ENCODE measurements around the gene CLIP3. TPM values are rescaled to one million over a fixed set of nuclear protein-coding genes. Genes with fewer than 3 reads are reported as not detected.
A peak's percentile ranks its signal among the peaks of the same experiment; 100 is the strongest.

The CLIP3 gene
- total RNA-seq, 1 donor from 2014 or later, result 8.2 TPM

DNA sequence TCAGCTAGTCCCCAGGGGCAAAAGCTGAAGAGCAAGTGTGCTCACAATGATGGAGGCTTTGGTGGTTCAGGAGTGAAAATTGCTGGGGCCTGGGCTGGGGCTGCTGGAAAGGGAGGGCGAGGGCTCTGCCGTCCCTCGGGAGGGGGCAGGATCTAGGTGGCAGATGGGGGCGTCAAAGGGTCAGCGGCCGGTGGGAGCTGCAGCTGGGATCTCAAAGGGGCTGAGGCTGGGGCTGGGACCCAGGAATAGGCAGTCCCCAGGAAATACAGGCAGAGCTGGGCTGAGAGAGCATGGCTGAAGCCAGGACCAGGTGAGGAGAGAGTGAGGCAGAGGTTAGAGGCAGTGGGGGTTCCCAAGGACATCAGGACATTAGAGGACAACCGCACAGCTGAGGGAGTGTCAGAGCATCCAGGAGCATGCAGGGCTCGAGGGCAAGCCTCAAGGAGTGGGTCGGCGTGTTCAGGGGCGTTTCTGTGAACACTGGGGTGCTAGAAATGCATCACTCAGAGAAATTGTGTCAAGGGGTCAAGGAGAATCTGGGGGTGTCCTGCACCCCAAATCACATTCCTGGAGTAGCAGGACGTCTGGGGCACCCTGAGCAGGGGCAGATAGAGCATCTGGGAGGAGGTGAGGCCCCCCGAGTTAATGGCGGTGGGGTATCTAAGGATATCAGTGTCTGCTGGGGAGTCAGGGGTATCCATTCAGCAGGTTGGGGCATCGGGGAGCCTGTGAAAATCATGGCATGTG lies 22.9 kb downstream of the CLIP3 start:
- Mint-ChIP-seq H3K36me3 (no peaks in the 10 kb centered on the region), H3K9me3 (peaks cover 4% of the 10 kb centered on the region), H3K4me1 (peaks cover 31% of the 10 kb centered on the region), H3K27me3 (ENCODE audit: insufficient read depth, low read depth) (peaks cover 16% of the 10 kb centered on the region), H3K4me3 (peak overlapping the region; percentile 76), H3K27ac (no peak overlapping the region)
- DNase-seq (ENCODE audit: low spot score), result no peak
- Histone ChIP-seq H3K4me1 (peaks cover 17% of the 10 kb centered on the region), H3K27me3 (no peaks in the 10 kb centered on the region), H3K4me2 (peak overlapping the region; percentile 94), H3K36me3 (no peaks in the 10 kb centered on the region), H3K27ac (no peak overlapping the region), H3F3A (ENCODE audit: low read depth) (peaks cover 8% of the 10 kb centered on the region), H4K20me1 (ENCODE audit: low read depth) (no peaks in the 10 kb centered on the region), H3K79me2 (ENCODE audit: low read depth) (peaks cover 13% of the 10 kb centered on the region), H3K9ac (no peak overlapping the region), H2AFZ (replicated peaks) (no peak overlapping the region), H3K4me3 (peak overlapping the region; percentile 55), H3K9me3 (ENCODE audit: low read depth) (no peaks in the 10 kb centered on the region)
- TF ChIP-seq EZH2 (IDR thresholded peaks at IDR 0.05) (no peak), EZH2phosphoT487 (IDR thresholded peaks at IDR 0.05) (no peak)
- TF ChIP-seq, protein P1, sequence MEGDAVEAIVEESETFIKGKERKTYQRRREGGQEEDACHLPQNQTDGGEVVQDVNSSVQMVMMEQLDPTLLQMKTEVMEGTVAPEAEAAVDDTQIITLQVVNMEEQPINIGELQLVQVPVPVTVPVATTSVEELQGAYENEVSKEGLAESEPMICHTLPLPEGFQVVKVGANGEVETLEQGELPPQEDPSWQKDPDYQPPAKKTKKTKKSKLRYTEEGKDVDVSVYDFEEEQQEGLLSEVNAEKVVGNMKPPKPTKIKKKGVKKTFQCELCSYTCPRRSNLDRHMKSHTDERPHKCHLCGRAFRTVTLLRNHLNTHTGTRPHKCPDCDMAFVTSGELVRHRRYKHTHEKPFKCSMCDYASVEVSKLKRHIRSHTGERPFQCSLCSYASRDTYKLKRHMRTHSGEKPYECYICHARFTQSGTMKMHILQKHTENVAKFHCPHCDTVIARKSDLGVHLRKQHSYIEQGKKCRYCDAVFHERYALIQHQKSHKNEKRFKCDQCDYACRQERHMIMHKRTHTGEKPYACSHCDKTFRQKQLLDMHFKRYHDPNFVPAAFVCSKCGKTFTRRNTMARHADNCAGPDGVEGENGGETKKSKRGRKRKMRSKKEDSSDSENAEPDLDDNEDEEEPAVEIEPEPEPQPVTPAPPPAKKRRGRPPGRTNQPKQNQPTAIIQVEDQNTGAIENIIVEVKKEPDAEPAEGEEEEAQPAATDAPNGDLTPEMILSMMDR (IDR thresholded peaks at IDR 0.05), result no peak

DNA sequence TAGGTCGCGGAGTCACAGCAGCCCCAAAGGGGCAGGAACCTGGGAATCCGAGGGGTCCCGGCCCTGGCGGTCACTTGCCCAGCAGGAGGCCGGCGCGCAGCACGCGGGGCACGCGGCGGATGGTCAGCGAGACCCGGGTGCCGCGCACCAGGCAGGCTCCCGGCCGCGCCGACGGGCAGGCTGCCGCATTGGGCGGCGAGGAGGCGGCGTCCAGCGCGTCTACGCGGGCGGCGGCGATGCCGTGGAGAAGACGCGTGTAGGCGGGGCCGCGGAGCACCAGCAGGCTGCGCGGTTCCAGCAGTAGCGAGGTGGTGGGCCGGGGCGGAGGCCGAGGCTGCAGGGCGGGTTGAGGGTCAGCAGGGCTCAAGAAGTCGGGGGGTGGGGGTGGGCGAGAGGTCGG lies 23.5 kb downstream of the CLIP3 start:
- Mint-ChIP-seq H3K9me3 (peaks cover 4% of the 10 kb centered on the region), H3K36me3 (no peaks in the 10 kb centered on the region), H3K27me3 (ENCODE audit: insufficient read depth, low read depth) (peaks cover 16% of the 10 kb centered on the region), H3K4me3 (peak overlapping the region; percentile 76), H3K27ac (no peak overlapping the region), H3K4me1 (peaks cover 25% of the 10 kb centered on the region)
- Histone ChIP-seq H3K4me1 (peaks cover 17% of the 10 kb centered on the region), H3K36me3 (no peaks in the 10 kb centered on the region), H3K9ac (no peak overlapping the region), H3K27me3 (no peaks in the 10 kb centered on the region), H4K20me1 (ENCODE audit: low read depth) (no peaks in the 10 kb centered on the region), H3F3A (ENCODE audit: low read depth) (peaks cover 8% of the 10 kb centered on the region), H3K9me3 (ENCODE audit: low read depth) (no peaks in the 10 kb centered on the region), H2AFZ (replicated peaks) (no peak overlapping the region), H3K4me2 (peak overlapping the region; percentile 94), H3K4me3 (peak overlapping the region; percentile 55), H3K27ac (no peak overlapping the region), H3K79me2 (ENCODE audit: low read depth) (peaks cover 13% of the 10 kb centered on the region)
- TF ChIP-seq, protein P1 (IDR thresholded peaks at IDR 0.05), result no peak
- TF ChIP-seq EZH2 (IDR thresholded peaks at IDR 0.05) (no peak), EZH2phosphoT487 (IDR thresholded peaks at IDR 0.05) (no peak)
- peak; percentile 84 for DNase-seq (ENCODE audit: low spot score)

DNA sequence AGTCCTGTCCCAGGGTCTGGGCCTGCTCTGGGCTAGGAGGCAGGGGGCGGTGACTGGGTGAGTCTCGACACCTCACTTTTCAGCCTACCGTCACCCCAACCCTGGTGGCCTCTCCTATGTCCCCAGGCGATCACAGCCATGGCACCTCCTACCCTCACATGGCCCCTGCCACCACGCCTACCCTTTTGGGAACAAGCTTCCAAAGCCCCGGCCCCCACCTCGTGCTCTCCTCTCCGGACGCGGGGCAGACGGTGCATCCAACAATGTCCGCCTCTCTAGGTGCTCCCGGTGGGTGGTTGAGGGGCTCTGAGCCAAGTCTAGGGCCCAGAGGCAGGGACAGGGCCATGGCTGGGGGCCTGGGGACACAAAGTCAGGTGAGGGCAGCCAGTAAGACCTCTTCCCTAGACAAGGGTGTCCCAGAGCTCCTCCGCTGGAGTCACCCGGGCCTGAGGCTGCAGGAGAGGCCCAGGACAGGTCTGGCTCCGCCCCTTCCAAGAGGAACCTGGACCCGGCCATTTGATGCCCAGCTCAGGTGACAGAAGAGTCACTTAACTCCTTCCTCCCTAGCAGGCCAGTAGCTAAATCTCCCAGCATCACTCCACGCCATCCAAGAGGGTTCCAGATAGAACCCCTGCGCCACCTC lies 24.2 kb downstream of the CLIP3 start, which contains the start of gene SYNE4:
TSS of gene SYNE4 (minus strand) at position 478 of the 643 bp plus-strand sequence. CDS start at position 346, 132 bp downstream.
- H4K20me1 ChIP-seq (ENCODE audit: low read depth), result no peaks in the 10 kb centered on the region
- H3K79me2 ChIP-seq (ENCODE audit: low read depth), result peaks cover 9% of the 10 kb centered on the region
- H3K36me3 ChIP-seq, result no peaks in the 10 kb centered on the region
- peak within 1 kb of the TSS; percentile 55 for H3K4me3 ChIP-seq
- H3K9me3 Mint-ChIP-seq, result peaks cover 4% of the 10 kb centered on the region
- H3K27ac ChIP-seq, result no peak within 1 kb of the TSS
- H3K9ac ChIP-seq, result no peak within 1 kb of the TSS
- peak; percentile 75 for DNase-seq (ENCODE audit: low spot score)
- peaks cover 16% of the 10 kb centered on the region for H3K4me1 ChIP-seq
- peaks cover 17% of the 10 kb centered on the region for H3K4me1 Mint-ChIP-seq
- H3K4me2 ChIP-seq, result peak within 1 kb of the TSS; percentile 94
- H2AFZ ChIP-seq (replicated peaks), result no peak within 1 kb of the TSS
- H3K9me3 ChIP-seq (ENCODE audit: low read depth), result no peaks in the 10 kb centered on the region
- peak within 1 kb of the TSS; percentile 78 for H3K27ac Mint-ChIP-seq
- peaks cover 13% of the 10 kb centered on the region for H3K27me3 Mint-ChIP-seq (ENCODE audit: insufficient read depth, low read depth)
- no peaks in the 10 kb centered on the region for H3K36me3 Mint-ChIP-seq
- H3K4me3 Mint-ChIP-seq, result peak within 1 kb of the TSS; percentile 76
- peaks cover 8% of the 10 kb centered on the region for H3F3A ChIP-seq (ENCODE audit: low read depth)
- no peaks in the 10 kb centered on the region for H3K27me3 ChIP-seq
- TF ChIP-seq EZH2 (IDR thresholded peaks at IDR 0.05) (no peak), EZH2phosphoT487 (IDR thresholded peaks at IDR 0.05) (no peak)
- TF ChIP-seq, protein P1 (IDR thresholded peaks at IDR 0.05), result no peak

Data from neural progenitor cell (in vitro differentiated cells).